KMS-11 (cell line): ENCODE results near the gene NDUFC1.
A peak's percentile ranks its signal among the peaks of the same experiment; 100 is the strongest.

Experiments
- H2AFZ ChIP-seq: fragments of 200-600 bp; sonication (generic); 2 replicates; pipeline ENCODE4 v1.6.1; 2016; ENCODE audit warnings: antibody characterized with exemption, mixed run types, low read depth
- H3K27ac ChIP-seq: fragments of 200-600 bp; sonication (generic); 2 replicates; pipeline ENCODE4 v1.6.1; 2016; ENCODE audit warnings: mild to moderate bottlenecking, mixed run types
- H3K27me3 ChIP-seq: fragments of 200-600 bp; sonication (generic); 2 replicates; pipeline ENCODE4 v1.6.1; 2017; ENCODE audit warnings: mild to moderate bottlenecking, low read depth, mixed run types, moderate library complexity; ENCODE audit not compliant: insufficient read depth
- H3K36me3 ChIP-seq: fragments of 200-600 bp; sonication (generic); 2 replicates; pipeline ENCODE4 v1.6.1; 2017; ENCODE audit warnings: mild to moderate bottlenecking, mixed run types; ENCODE audit not compliant: insufficient read depth
- H3K4me1 ChIP-seq: fragments of 200-600 bp; sonication (generic); 2 replicates; pipeline ENCODE4 v1.6.1; 2016; ENCODE audit warnings: mild to moderate bottlenecking, low read depth, mixed run types; ENCODE audit not compliant: poor library complexity, severe bottlenecking
- H3K4me2 ChIP-seq: fragments of 200-600 bp; sonication (generic); 2 replicates; pipeline ENCODE4 v1.7.0; 2016; ENCODE audit warnings: mild to moderate bottlenecking, mixed run types
- H3K4me3 ChIP-seq: fragments of 200-600 bp; sonication (generic); IDR thresholded peaks from 2 replicates; pipeline ENCODE4 v1.6.1; 2017; ENCODE audit warnings: low read depth, low read length, mixed read lengths; ENCODE audit not compliant: insufficient read depth
- H3K79me2 ChIP-seq: fragments of 200-600 bp; sonication (generic); 2 replicates; pipeline ENCODE4 v1.6.1; 2016; ENCODE audit warnings: low read depth, mixed run types; ENCODE audit not compliant: insufficient read depth
- H3K9ac ChIP-seq: fragments of 200-600 bp; sonication (generic); 2 replicates; pipeline ENCODE4 v1.6.1; 2016; ENCODE audit warnings: mild to moderate bottlenecking, mixed run types
- H4K20me1 ChIP-seq: fragments of 200-600 bp; sonication (generic); 2 replicates; pipeline ENCODE4 v1.6.1; 2016; ENCODE audit warnings: mild to moderate bottlenecking, mixed run types; ENCODE audit not compliant: insufficient read depth
- CTCF ChIP-seq: fragments of 200-600 bp; sonication (generic); conservative IDR thresholded peaks from 2 replicates; pipeline ENCODE4 v1.6.1; 2017; ENCODE audit warnings: low read depth, mild to moderate bottlenecking, antibody characterized with exemption, low read length, moderate library complexity, mixed read lengths

Gene NDUFC1

GRCh38 chr4:139301821-139302611 lies at the start of gene NDUFC1:
Gene NDUFC1 (minus strand): TSS chr4:139302477. CDS start chr4:139295798, 6,679 bp downstream.
- Histone ChIP-seq H3K4me2 (peak within 1 kb of the TSS; percentile 89), H3K9ac (peak within 1 kb of the TSS; percentile 97), H3K36me3 (peaks cover 12% of the 10 kb centered on the region; the same call in 1 of the 2 replicates), H3K79me2 (peaks cover 92% of the 10 kb centered on the region), H3K4me3 (peak within 1 kb of the TSS; percentile 53), H3K27ac (peak within 1 kb of the TSS; percentile 98), H2AFZ (peak within 1 kb of the TSS; percentile 53), H3K4me1 (peaks cover 62% of the 10 kb centered on the region), H3K27me3 (no peaks in the 10 kb centered on the region), H4K20me1 (peaks cover 39% of the 10 kb centered on the region)
- TF ChIP-seq CTCF: peak; percentile 43

GRCh38 chr4:139337612-139338011 lies 35.3 kb upstream of the NDUFC1 start:
- H2AFZ ChIP-seq: no peak overlapping the region
- TF ChIP-seq CTCF: no peak
- no peaks in the 10 kb centered on the region for H3K27me3 ChIP-seq
- peaks cover 14% of the 10 kb centered on the region; the same call in 1 of the 2 replicates for H3K36me3 ChIP-seq
- no peak overlapping the region for H3K9ac ChIP-seq
- H3K4me2 ChIP-seq: no peak overlapping the region
- no peak overlapping the region for H3K27ac ChIP-seq
- H3K4me3 ChIP-seq: no peak overlapping the region
- peaks cover 71% of the 10 kb centered on the region for H3K79me2 ChIP-seq
- peaks cover 27% of the 10 kb centered on the region for H3K4me1 ChIP-seq
- H4K20me1 ChIP-seq: peaks cover 15% of the 10 kb centered on the region

- TF ChIP-seq CTCF: no peak
- Histone ChIP-seq H3K9ac (no peak overlapping the region), H3K79me2 (peaks cover 97% of the 10 kb centered on the region), H3K27me3 (no peaks in the 10 kb centered on the region), H2AFZ (no peak overlapping the region), H3K27ac (no peak overlapping the region), H3K36me3 (peaks cover 14% of the 10 kb centered on the region; the same call in 1 of the 2 replicates), H4K20me1 (peaks cover 44% of the 10 kb centered on the region), H3K4me3 (no peak overlapping the region), H3K4me1 (peaks cover 49% of the 10 kb centered on the region), H3K4me2 (no peak overlapping the region)
Measured at GRCh38 chr4:139333046-139333445, 30.8 kb upstream of the NDUFC1 start.

GRCh38 chr4:139331185-139331584 lies 28.9 kb upstream of the NDUFC1 start:
- no peak overlapping the region for H2AFZ ChIP-seq
- H3K4me1 ChIP-seq: peaks cover 46% of the 10 kb centered on the region
- H3K27me3 ChIP-seq: no peaks in the 10 kb centered on the region
- no peak for TF ChIP-seq CTCF
- H3K79me2 ChIP-seq: peaks cover 98% of the 10 kb centered on the region
- no peak overlapping the region for H3K4me2 ChIP-seq
- H3K4me3 ChIP-seq: no peak overlapping the region
- peaks cover 13% of the 10 kb centered on the region; the same call in 1 of the 2 replicates for H3K36me3 ChIP-seq
- H3K9ac ChIP-seq: no peak overlapping the region
- peaks cover 45% of the 10 kb centered on the region for H4K20me1 ChIP-seq
- no peak overlapping the region for H3K27ac ChIP-seq
